GM21360 (cell line): ENCODE data around the gene PLEKHG2.

Experiments used
- ATAC-seq: cut with Tn5 transposase; IDR thresholded peaks from one replicate; pipeline ENCODE4 v1.9.1; 2021; ENCODE audit warnings: mild to moderate bottlenecking, moderate library complexity; ENCODE audit not compliant: unreplicated experiment

PLEKHG2 gene

GRCh38 chr19:39406656-39407409, 5.6 kb upstream of the PLEKHG2 start, which contains the start of gene ZFP36:
Gene ZFP36, plus strand, starts transcription at chr19:39406847. Its CDS starts 58 bp downstream, at chr19:39406905.
- peak; percentile 19 for ATAC-seq

GRCh38 chr19:39407410-39407659, 5.1 kb upstream of the PLEKHG2 start:
- no peak for ATAC-seq

- no peak for ATAC-seq
Measured at GRCh38 chr19:39407660-39408391, 4.6 kb upstream of the PLEKHG2 start.

GRCh38 chr19:39408392-39409207, 3.9 kb upstream of the PLEKHG2 start:
- ATAC-seq: no peak

GRCh38 chr19:39409208-39410016, 3.1 kb upstream of the PLEKHG2 start:
- ATAC-seq: no peak

GRCh38 chr19:39410017-39410830, 2.2 kb upstream of the PLEKHG2 start:
- ATAC-seq: no peak

- no peak for ATAC-seq
Measured at GRCh38 chr19:39410831-39411080, 1.7 kb upstream of the PLEKHG2 start.

GRCh38 chr19:39411081-39411831, 1.2 kb upstream of the PLEKHG2 start:
- ATAC-seq: no peak

GRCh38 chr19:39411832-39412099, 703 bp upstream of the PLEKHG2 start:
- peak; percentile 19 for ATAC-seq

GRCh38 chr19:39412867-39413271, 400 bp downstream of the PLEKHG2 start:
- ATAC-seq: no peak

- no peak for ATAC-seq
Measured at GRCh38 chr19:39413272-39413910, 922 bp downstream of the PLEKHG2 start.

- ATAC-seq: no peak
Measured at GRCh38 chr19:39413911-39414608, 1.6 kb downstream of the PLEKHG2 start.

- ATAC-seq: no peak
Measured at GRCh38 chr19:39415111-39416046, 2.9 kb downstream of the PLEKHG2 start.

GRCh38 chr19:39416152-39417120, 4.0 kb downstream of the PLEKHG2 start:
- no peak for ATAC-seq

GRCh38 chr19:39417463-39418181, 5.2 kb downstream of the PLEKHG2 start:
- ATAC-seq: no peak

- ATAC-seq: no peak
Measured at GRCh38 chr19:39419003-39419402, 6.5 kb downstream of the PLEKHG2 start.
